Glomerular visceral epithelial cell (primary cell): ENCODE measurements around the gene RRP8.
A peak's percentile ranks its signal among the peaks of the same experiment; 100 is the strongest.

Experiments
- DNase-seq: peaks from one replicate; pipeline ENCODE4 v3.0.0-alpha.2; 2016; ENCODE audit errors: extremely low spot score

Gene RRP8

GRCh38 chr11:6568191-6568918 lies 35.1 kb downstream of the RRP8 start:
- peak; percentile 41 for DNase-seq

GRCh38 chr11:6567371-6567745 lies 36.1 kb downstream of the RRP8 start:
- no peak for DNase-seq

DNA sequence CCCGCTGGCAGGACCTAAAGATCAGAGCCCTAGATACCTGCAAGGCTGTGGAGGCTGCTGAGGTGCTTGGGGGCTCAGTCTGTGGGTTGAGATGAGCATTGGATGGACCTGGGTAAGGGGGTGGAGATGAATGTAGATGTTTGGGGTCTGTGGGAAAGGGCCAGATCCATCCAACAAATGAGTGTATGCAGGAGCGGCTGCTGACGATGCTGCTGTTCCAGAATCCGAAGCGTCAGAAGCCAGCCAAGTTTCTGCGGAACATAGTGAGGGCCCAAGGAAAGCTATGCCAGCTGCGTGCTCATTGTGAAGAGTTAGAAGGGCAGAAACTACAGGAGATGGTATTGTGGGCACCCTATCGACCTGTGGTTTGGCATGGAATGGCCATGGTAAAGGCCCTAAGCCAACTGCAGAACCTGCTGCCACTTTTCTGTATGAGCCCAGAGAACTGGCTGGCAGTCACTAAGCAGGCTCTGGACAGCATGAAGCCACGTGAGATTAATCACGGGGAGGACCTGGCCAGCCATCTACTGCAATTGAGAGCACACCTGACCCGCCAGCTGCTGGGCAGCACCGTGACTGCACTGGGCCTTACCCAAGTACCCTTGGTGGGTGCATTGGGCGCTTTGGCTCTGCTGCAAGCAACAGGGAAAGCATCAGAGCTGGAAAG lies 36.6 kb downstream of the RRP8 start:
- DNase-seq = no peak

DNA sequence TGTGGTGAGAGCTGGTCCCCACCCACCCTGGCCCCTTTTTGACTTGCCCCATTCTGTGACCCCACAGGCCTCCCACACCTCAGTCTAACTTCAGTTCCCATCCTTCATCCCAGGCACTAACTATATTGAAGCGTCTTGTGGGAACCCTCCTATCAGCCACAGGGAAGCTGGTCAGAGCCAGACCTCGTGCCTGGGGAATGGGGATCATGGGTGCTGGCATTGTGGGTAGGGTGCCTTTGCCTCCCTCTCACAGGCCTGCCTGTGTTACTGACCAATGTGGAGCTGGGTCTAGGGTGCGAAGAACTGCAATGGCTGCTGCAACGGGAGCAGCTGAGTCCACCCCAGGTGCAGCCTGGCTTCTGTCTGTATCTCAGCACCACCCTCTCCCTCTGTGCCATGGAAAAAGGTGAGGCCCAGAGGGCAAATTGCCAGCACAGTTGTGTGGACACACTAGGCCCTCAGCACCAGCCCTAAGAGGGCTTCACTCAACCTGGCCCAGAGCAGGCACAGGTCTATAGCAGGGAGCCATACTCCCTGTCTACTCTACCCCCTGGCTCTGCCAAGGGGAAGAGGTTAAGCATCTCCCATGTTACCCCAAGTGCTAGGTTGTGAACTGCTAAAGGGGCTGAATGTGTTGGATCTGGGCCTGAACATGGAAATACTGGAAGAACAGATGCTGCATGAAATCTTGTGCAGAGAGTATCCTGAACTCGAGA lies 37.3 kb downstream of the RRP8 start:
- DNase-seq = no peak

DNA sequence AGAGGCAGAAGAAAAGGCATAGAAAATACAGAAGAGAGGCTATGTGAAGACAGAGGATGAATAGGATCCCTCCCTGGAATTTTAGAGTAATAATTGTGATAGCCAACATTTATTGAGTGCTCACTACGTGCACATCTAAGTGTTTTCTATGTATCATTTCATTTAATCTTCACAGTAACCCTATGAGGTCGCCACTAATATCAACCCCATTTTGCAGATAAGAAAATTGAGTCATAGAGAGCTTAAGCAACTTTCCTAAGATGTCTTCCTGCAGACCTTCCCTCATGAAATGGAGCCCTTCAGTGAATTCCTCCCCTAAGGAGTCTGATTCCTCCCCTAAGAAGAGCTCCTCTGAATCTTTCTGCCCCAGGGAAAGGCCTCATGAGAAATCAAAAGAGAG lies 38.1 kb downstream of the RRP8 start:
- no peak for DNase-seq

DNA sequence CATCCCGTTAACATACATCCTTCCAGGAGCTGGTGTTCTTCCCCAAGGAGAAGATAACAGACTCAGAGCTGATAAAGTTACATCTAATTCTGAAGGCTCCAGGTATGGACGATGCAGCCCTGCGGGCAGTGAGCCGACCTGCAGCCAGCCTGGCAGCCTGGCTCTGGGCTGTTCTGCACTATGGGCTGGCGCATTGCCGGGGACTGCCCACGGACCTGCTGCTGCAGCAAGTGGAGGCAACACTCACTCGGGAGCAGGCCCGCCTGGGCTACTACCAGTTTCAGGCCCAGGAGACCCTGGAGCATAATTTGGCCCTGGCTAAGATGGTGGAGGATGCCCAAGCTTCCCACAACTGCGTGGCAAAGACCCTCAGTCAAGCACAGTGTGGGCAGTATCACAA lies 39.7 kb downstream of the RRP8 start:
- DNase-seq = no peak

DNA sequence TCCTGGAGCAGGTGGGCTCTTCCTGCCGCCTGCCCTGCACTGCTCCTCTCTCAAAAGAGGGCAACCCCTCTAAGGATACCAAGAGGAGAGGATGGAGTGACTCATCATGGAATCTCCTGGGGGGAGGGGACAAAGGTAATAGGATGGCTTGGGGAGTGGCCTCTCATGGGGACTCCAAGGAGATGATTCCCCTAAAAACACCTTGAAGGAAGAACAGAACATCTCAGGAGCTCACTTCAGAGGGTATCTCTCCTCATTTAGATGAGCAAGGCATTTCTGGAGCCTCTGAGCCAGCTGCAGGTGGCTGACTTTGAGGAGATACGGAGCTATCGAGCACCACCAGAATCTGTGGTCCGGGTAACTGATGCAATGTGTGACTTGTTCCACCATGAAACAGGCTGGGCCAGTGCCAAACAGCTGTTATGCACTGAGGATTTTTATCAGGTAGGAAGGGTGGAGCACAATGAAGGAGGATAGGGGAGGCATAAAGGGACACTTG lies 40.2 kb downstream of the RRP8 start:
- DNase-seq = no peak

GRCh38 chr11:6561288-6561687 lies 42.1 kb downstream of the RRP8 start:
- no peak for DNase-seq

GRCh38 chr11:6559369-6559768 lies 44.0 kb downstream of the RRP8 start:
- DNase-seq = no peak

GRCh38 chr11:6557761-6558674 lies 45.4 kb downstream of the RRP8 start:
- no peak for DNase-seq

GRCh38 chr11:6557063-6557462 lies 46.4 kb downstream of the RRP8 start:
- no peak for DNase-seq

DNA sequence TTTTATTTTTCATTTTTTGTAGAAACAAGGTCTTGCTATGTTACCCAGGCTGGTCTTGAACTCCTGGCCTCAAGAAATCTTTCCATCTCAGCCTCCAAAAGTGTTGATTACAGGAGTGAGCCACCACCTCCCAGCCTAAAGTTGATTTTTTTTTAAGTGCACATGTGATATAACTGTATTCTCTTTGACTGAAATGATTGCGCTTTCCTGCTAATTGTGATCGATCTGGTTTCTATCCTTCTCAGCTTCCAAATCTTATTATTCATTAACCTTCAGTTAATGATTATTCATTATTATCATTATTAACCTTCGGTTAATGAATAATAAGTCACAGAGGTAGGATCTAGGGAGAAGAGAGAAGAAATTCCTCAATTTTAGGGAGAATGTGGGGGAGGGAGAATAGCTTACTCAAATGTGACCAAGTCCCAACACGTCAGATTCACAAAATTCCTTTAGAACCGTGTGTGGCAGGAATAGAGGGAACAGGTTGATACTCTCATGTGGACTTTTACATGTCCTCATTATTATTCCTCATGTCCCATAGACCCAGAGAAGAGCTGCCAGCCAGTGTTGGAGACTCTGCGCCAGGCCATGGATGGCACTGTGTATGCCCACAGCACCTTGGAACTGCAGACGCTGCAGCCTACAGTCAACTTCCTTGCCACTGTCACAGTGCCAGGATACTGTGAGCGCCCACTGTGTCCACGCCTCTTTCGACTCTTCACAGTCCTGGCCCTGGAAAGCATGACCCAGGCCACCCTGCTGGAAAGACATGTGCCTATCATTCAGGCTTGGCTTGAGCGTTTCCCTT lies 47.1 kb downstream of the RRP8 start:
- DNase-seq = no peak

DNA sequence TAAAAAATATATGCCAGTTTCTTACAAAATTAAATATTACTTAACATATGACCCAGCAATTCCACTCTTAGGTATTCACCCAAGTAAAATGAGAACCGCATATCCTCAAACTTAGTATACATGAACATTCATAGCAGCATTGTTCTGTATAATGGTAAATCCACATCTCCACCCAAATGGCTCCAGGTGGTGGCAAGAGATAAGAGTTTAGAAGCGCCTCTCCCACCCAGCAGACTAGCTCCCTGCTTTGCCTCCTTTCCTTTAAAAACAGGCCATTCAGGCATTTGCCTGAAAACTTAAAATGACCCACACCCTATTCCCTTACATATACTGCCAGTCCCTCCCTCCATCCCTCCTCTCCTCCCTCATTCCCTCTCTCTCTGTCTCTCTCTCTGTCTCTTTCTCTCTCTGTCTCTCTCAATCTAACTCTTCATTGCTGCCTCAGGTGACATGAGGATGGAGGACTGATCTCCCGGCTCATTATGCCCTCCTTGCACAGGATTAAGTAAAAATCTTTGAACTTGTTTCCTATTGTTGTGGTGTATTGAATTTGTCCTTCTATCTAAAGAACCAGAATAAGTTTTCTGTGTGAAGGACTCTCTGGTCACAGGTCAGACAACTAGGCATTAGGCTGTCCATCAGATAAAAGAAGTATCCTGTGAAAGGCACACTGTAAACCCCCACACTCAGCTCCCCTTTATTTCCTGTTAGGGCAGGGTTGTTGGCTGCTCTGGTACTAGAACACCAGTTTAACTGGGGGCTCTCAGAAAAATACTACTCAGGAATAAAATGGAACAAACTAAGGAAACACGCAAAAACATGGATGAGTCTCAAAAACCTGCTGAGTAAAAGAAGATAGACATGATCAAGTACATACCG lies 48.3 kb downstream of the RRP8 start:
- DNase-seq = no peak

DNA sequence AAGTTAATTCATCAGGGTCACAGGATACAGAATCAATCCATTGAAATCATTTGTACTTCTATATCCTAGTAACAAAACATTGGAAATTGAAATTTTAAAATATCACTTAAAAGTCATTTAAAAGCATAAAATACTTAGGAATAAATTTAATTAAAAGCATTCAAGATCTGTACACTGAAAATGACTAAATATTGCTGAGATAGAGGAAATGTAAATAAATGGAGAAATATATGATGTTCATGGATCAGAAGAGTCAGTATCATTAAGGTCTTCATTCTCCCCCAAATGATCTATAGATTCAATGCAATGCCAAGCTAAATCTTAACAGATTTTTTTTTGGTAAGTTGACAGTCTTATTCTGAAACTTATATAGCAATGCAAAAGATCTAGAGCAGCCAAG lies 49.8 kb downstream of the RRP8 start:
- DNase-seq = no peak

GRCh38 chr11:6548641-6549040 lies 54.8 kb downstream of the RRP8 start:
- DNase-seq = no peak

DNA sequence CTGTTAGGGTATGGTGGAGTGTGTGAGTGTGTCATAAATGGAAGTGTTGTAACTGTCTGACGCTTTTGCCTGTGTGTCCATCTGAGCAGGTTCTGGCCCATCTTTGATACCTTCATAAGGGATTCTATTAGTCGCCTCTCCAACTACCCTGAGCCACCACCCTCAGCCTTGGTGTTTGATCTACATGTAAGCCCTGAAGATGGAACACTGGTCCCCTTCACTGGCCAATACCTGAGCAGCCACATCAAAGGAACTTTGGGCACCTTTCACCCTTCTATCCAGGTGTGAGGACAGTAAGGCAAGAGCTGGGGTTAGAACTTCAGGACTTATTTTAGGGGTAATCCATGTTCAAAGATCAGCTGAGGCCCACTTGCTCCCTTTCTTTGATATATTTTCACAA lies 55.3 kb downstream of the RRP8 start:
- no peak for DNase-seq

DNA sequence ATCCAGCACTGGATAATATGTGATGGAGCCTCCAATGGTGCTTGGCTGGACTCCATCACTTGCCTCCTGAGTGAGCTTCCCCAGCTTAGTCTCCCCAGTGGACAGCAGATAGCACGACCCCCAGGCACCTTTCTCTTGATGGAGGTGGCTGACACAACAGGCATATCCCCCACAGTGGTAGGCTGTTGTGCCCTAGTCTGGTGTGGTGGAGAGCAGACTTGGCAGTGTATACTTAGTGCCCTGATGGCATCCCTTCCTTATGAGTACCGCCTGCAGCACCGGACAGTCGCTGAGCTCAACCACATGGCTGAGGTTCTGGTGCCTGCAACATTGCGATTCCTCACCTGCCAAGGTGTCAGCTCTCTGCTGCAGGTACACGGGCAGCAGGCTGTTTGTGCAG lies 56.2 kb downstream of the RRP8 start:
- no peak for DNase-seq

DNA sequence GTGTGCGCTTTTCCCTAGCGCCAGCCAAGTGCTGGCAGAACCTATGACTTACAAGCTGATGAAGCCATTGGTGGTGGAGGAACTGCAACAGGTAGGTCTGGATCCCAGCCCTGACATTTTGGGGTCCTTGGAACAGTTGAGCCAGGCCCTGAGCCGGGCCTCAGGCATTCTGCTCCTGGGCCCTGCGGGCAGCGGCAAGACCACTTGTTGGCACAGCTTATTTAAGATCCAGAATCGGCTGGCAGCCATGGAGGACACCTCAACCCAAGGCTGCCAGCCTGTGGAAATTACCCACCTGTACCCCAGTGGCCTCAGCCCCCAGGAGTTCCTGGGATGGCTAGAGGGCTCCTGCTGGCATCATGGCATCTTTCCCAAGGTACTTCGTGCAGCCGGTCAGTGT lies 56.7 kb downstream of the RRP8 start:
- no peak for DNase-seq

- no peak for DNase-seq
These were observed 57.4 kb downstream of the RRP8 start for GRCh38 chr11:6545917-6546605.
